HG03135 (cell line): Measurements from ENCODE around the gene PSMB2.

Experiments used
- ATAC-seq: cut with Tn5 transposase; IDR thresholded peaks from one replicate; pipeline ENCODE4 v1.9.1; 2021; ENCODE audit warnings: mild to moderate bottlenecking, moderate library complexity; ENCODE audit not compliant: unreplicated experiment

The PSMB2 gene

DNA sequence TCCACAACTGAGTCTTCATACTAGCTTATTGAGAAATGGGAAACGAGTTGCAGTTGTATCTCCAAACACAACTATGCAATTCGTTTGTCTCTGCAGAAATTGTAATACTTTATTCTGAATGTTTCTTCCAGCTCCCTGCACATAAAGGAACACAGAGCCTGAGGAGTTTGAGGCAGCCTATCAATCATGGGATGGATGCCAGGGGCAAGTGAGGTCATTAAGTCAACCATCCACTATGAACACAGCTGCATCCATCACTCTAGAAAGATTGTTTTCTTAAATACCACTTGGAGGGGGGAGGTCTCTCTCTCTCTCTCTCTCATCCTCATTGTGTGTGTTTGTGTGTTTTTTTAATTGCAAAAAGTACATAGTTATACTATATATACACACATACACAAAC is 2.9 kb upstream of the PSMB2 start:
- no peak for ATAC-seq

DNA sequence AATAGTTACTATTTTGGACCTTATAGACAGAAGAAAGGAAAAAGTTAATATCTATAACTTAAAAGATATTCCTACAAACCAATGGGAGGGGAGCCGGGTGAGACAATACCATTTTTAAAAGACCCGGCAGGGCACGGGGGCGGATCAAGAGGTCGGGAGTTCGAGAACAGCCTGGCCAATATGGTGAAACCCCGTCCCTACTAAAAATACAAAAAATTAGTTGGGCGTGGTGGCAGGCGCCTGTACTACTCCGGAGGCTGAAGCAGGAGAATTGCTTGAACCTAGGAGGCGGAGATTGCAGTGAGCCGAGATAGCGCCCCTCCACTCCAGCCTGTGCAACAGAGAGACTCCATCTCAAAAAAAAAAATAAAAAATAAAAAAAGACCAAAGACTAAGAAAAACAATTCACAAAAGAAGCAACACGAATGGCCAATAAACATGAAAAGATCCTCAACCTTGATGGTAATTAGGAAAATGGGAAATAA is 1.2 kb upstream of the PSMB2 start:
- no peak for ATAC-seq

DNA sequence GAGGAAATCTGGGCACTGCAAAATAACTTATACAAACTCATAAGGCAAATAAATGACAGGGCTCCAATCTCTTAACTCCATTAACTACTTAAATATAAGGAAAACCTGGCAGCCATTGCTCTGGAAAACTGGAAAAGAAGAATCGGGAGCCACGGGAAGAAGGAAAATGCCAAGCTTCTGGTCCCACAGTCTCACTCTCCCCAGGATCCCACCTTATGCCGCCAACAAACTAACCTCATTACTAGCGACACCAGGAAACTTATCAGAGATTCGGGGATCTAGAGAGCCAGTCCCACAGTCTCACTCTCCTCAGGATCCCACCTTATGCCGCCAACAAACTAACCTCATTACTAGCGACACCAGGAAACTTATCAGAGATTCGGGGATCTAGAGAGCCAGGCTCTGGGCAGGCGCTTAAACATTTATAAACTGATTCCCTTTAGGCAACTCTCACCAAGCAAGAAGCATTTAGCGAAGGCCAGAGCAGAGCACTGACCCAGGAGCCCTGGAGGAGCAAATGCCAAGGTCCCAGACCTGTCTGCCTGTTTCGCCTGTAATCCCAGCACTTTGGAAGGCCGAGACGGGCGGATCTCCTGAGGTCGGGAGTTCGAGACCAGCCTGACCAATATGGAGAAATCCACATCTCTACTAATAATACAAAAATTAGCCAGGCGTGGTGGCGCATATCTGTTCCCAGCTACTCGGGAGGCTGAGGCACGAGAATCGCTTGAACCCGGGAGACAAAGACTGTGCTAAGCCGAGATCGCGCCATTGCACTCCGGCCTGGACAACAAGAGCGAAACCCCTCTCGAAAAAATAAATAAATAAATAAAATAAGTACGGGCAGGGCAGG is 720 bp downstream of the PSMB2 start:
- ATAC-seq, result no peak

DNA sequence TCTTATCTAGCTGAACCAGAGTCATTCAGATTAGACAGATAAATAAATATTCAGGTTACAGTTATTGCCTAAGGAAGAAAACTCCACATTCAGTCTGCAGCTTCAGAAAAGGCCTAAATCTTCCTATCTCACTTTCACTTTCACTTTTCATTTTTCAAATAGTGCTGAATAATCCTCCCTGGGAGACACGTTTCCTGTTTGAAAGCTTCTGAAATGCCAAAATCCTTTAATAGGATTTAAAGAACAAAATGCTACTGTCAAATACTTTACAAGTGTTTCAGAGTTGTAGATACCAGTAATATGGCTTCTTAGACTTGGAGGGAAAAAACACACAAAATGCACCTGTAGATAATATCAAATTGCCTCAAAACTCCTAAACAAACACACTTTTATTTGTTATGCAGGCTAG is 3.9 kb downstream of the PSMB2 start:
- no peak for ATAC-seq

DNA sequence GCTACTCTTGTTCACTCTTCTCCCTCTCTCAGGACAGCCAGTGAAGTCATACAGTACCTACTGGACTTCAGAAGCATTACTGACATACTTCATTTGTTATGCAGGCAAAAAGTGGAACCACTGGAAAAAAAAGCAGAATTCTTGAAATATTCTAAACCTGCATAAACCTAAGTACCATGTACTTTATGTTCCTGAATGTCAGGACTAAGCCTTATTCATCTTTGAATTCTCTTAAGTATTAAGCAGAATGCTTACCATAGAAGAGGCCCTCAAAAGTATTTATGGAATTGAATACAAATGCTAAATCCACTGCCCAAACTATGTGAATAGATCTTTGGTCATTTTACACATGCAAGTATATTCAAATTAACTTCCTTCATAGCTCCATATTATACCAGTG is 7.8 kb downstream of the PSMB2 start:
- no peak for ATAC-seq

DNA sequence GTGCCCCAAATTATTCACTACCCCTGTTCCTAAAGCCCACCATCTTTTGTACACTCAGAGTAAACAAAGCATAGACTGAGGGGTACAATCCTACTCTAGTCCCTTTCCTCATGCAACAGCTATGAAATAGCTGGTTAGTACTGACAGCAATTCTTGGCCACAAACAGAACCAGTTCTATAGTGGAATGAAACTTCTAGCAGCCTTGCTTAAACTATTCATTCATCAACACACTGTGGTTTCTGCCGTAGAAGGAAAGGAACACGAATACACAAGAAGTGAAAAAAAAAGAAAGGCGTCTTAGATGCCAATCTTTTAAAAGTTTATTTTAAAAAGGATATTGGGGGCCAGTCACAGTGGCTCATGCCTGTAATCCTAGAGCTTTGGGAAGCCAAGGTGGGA is 9.9 kb downstream of the PSMB2 start:
- ATAC-seq, result no peak

DNA sequence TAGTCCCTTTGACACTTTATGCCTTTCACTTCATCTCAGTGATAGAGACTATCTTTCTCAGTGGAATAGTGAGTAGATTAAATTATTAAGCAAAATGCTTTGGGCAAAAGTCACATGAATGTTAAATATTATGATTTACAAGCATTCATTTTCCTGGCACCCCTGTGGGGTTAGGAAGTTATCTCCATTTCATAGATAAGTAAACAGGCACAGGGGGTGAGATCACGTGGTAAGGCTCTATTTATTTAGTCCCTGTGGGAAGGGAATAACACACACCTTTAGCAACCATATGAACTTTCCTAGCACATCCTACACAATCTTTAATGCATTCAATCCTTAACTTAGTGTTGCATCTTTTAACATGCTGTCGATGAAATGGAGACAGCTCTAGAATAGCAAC is 12.3 kb downstream of the PSMB2 start:
- no peak for ATAC-seq

DNA sequence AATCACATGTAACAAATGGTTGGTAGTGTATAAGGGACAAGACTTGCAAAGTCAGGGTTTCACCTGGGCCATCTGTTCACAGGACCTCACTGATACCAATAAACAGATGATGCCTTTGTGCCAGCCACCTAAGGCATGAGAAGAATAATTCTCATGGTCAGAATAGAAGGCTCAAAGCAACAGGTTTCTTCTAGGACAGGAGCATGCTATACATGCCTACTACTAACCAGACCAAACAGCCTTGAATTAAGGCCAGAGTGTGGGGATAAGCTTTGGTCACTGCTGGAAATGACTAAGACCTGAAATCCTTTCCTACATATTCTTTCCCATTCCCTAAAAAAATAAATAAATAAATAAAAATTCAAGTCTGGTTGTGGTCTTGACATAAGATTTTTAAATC is 17.5 kb downstream of the PSMB2 start:
- ATAC-seq, result no peak

DNA sequence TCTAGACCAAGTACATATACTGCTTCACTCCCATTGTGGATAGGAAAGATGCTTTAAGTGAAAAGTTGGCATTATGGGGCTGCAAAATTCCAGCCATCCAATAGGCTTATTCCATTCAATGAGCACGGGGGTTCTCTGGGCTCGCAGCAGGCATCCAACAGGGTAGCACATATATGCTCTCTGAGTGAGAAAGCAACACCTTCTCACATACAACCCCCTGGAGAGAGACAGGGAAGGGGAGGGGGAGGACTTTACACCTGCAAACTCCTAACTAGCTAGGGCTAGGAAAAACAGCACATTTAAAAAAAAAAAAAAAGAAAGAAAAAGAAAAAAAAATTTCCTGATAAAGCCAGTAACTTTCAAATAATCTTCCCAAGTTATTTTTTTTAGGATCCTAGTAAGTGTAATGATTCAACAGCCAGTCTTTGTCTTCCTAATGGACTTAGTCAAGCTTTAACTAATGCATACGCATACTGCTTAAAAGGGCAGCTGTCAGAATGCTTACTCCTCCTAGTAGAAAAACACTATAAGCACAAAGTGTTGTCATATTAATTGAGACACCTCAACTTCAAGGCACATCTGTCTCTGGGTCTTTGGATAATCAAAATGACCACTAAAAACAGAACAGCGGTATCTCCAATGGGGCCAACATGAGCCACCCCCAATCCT is 18.7 kb downstream of the PSMB2 start:
- no peak for ATAC-seq

DNA sequence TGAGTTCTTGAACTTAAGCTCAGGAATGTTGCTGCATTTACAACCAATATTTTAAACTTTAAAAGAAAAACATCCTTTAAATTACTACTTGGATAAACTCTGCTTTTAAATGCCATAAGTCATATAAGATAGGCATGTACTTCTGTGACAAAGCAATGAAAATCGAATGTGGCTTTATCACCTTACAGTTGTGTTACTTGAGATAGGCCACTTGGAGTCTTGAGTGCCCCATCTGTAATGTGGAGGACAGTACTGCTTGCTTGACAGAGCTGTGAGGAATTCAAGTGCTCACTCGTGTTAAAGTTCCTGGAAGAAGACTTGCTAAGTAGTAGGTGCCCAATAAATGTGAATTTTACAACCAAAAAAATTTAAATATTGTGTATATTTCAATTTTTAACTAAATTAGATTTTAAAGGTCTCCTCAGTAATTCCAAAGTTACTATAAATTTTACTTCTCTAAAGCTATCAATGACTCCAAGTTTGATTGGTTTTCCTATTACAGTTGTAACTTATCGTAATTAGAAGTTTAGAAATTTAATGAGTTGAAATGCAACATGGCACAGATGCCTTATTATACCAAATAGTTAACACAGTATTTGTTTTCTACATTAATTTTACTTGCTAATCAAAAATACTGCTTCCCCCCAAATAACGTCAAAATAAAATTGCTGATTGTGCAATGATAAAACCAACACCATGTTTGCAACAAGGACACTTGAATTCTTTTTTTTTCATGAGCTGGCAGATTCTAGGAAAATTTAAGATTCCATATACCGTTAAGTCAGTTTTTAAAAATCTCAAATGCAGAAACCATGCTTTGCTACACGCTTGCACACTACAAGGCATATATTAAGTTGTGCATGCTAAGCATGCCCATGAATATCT is 21.8 kb downstream of the PSMB2 start:
- ATAC-seq, result no peak

DNA sequence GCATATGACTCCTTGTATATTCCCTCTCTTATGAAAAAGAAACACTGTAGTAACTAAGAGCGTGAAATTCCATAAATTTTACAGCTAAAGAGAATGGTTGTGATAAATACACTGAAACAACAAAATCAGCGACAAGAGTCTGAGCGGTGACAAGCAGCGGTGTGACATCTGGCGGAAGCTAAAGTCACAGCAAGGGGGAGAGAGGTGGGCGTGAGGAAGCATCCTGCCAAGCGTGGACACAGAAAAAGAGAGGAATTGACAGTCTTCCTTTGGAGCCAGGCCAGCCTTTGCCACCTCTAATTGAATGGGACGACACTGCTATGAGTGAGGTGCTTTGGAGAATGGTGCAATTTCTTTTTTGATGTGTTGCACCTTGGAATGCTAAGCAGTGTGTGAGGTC is 25.9 kb downstream of the PSMB2 start:
- no peak for ATAC-seq

DNA sequence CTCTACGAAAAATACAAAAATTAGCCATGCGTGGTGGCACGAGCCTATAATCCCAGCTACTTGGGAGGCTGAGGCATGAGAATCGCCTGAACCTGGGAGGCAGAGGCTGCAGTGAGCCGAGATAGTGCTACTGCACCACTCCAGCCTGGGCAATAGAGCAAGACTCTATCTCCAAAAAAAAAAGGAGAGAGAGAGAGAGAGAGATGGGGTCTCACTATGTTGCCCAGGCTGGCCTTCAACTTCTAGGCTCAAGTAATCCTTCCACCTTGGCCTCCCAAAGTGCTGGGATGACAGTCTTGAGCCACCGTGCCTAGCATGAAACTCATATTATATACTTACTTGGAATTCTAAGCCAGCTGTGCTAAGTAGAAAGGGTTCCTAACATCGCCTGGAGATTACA is 29.7 kb downstream of the PSMB2 start:
- ATAC-seq, result no peak

DNA sequence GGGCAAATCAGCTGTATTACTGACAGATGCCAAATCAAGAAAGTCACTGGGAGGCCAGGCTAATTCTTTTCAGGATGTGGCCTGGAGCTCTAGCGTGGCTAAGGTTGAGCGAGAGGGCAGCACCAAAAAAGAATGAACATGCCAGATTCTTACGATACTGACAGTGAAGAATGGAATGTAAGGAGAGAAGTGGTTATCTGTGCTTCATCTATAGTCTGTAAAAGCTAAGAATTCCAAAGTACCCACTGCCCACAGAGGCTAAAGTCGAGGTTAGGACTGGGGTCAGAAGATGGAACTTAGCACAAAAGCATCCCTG is 35.5 kb downstream of the PSMB2 start:
- no peak for ATAC-seq

DNA sequence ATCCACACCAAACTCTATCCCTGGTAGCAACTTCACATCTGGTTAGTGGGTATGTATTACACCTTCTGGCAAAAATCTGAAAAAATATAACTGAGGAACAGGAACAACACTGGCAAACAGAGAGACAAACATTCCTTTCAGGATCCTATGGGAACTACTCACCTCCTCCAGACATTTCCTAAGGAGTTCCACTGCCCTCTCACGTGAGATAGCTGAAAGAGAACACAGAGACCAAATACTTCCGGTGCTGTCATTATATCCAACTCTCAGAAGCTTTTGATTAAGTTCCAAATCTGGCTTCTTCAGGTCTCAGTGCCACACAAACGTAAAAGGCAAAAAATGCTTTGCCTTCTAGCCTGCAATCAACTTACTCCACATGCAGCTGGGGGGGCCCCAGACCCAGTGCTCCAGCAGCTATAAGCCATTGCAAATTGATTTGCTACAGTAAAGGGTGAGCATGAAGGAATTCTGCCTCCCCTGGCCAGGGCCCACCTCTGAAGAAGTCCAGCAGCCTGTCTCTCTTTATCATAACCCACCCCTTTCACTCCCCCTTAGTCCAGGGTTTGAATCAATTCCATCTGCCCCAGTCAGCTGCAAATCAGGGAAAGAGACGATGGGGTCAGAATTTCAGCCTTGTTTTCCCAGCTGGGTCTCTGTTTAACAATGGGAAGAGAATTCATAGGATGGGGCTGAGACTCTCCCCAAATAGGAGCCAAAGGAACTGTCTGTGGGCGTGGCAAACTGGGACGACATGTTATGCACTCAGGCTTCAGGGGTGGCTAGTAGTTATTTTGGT is 36.1 kb downstream of the PSMB2 start:
- ATAC-seq, result no peak

DNA sequence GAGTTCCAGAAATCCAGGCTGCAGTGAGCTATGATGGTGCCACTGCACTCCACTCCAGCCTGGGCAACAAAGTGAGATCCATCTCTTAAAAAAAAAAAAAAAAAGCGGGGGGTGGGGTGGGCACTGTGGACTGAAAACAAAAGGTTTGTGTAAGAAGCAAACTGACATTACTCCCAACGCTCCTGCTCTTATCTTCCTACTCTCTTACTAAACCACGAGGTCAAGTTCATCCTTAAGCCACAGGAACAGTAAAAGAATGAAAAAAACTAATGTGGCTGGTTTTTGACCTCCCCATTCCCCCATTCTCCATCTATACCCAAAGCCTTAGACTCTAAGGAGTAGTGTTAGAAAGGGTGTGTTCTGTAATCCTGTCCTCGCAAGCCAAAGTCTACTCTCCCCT is 37.4 kb downstream of the PSMB2 start:
- no peak for ATAC-seq

DNA sequence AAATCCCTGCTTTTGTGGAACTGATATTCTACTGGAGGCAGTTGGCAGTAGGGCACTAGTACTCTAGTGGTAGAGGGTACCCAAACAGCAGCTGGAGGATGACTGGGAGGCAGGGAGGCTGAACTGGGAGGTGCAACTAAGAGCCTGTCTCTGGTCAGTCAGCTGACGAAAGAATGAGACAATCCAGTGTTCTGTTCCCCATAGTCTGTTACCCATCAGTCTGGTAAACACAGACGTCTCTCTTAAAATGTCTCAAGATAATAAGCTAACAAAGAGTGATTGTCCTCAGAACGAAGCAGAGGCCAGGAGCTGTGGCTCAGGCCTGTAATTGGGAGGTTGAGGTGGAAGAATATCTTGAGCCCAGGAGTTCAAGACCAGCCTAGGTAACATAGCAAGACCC is 37.9 kb downstream of the PSMB2 start:
- no peak for ATAC-seq

DNA sequence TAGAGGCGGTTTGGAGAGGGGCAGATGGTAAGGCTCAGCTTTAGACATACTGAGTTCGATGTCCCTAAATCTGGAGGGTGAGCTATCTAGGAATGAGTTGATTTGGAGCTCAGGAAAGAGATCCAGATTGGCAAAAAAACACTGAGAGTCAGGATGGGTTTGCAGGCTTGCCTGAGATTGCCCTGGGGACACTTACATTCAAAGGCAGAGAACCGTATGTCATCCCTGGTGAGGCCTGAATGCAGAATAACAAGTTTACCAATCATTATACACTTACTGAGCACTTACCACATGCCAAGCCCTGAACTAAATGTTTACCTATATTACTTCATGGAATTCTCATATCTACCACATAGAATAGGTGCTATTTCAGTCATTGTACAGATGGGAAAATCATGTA is 40.7 kb downstream of the PSMB2 start:
- no peak for ATAC-seq

DNA sequence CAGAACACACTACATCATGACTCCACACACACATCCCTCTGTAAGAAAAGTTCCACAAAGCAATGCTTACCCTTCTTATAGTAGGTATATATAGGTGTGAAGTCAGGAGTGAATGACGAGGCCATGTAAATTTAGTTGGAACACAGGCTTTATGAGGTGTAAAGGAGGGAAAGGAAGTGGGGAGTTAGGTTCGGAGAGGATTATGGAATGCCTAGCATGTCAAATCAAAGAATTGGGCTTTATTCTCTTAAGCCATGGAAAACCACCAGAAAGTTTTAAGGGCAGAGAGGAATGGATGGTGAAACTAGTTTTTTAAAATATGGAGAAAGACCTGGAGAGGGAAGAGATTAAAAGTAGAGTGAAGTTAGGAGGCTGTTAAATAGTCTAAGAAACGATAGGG is 41.9 kb downstream of the PSMB2 start:
- no peak for ATAC-seq

DNA sequence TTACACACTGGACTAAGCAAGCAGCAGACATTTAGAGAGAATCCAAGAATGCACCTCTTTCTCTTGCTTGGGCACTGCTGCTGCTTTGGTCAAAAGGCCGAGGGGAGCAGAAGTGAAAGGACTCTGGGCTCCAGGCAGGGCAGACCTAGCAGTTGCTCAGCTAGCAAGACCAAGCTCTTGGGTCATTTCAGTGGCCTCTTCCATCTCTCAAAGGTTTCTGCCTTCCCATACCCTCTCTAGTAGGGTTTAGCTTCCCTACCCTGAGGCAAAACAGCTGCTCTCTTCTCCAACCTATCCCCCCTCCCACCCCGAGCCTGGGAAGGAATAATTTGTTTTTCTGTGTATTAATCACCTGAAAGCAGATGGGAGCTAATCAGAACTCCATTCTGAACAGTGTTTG is 42.4 kb downstream of the PSMB2 start:
- ATAC-seq, result no peak

DNA sequence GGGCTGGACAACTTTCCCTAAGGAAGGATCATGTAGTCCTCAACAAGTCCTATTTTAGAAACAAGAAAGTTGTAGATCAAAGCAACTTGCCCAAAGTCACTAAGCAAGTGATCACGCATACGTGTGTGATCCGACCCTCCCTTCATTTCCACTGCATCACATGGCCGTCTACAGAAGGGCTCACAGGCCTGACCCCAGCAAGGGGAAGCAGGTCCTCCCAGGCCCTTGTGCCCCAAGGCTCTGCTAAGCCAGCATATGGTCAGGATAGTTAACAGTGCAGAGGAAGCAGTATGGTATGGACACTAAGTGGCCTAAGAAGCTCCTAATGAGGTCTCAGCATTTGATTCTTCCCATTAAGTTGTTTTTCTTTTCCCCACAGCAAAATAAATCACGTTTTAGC is 43.5 kb downstream of the PSMB2 start:
- no peak for ATAC-seq

DNA sequence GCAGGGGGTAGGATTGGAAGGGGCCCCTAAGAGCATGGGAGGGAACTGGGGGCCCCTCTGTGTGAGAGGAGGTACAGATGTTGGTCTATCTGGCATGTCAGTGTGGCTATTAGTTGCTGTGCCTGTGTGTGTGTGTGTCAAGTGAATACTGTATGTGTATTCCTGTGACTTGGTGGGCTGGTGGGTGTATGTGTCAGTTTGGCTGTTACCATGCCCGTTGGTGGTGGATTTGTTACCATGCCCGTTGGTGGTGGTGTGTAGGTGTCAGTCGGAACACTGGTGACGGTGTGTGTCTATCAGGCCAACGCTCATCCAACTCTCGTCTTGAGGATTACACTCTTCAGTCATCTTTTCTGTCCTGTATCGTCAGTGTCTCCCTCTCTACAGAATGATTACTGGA is 45.6 kb downstream of the PSMB2 start:
- ATAC-seq, result no peak
